ENCODE results near the gene ATP13A3.

Gene ATP13A3

DNA sequence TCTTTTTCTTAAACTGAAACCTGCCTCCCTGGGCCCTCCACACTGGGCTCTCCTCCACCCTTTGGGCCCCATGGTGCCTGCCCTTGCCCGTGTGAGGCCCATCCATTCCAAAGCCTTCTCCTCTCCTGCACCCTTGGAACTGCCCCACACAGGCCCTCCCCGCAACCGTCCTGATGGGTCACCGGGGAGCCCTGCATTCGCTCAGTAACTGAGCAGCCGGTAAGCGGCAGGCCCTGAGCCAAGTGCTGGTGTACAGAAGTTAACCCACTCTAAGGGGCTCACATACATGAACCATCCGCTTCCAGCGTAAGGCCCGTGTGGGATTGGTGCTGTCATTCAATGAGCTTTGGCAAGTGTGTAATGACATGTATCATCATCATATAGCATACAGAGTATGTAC, 111.9 kb downstream of the ATP13A3 start:
- no peak for DNase-seq (ENCODE audit: low read depth in 2 of 3, low spot score in 1 of 3)

DNA sequence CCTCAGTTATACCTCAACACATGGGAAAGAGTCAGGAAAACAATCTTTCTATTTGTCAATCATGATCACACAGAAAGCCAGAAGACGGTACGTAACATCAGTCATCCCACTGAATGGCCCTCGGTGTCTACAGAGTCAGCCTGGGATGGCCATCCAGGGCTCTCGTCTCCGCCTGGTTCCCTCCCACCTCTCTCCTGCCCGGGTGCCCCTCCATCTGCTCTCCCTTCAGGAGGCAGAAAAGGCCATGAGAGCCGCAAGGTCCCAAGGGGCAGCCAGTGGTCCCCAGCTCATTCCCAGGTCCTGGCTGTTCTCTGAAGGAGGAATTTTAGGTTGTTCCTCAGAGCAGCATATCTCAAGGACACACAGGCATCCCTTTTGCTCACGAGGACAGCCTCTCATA, 112.9 kb downstream of the ATP13A3 start:
- DNase-seq (ENCODE audit: low read depth in 2 of 3, low spot score in 1 of 3), result no peak

DNA sequence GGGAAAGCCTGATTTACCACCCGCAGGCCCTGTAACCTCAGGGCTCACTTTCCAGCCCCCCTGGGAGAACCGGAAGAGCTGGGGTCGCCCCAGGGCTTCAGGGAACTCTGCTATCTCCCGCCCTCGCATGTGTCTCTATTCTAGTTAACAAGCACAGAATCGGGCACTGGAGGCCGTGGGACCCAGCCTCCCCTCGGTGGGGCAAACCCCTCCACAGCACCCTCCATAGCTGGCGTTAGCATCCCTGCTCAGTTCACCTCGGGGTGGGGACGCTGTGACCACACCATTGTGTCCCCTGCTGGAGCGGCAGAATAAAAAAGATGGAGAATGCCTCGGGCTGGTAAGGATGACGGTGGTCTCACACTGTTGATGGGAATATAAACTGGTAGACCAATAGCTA, 113.8 kb downstream of the ATP13A3 start:
- DNase-seq (ENCODE audit: low read depth in 2 of 3, low spot score in 1 of 3), result no peak

DNA sequence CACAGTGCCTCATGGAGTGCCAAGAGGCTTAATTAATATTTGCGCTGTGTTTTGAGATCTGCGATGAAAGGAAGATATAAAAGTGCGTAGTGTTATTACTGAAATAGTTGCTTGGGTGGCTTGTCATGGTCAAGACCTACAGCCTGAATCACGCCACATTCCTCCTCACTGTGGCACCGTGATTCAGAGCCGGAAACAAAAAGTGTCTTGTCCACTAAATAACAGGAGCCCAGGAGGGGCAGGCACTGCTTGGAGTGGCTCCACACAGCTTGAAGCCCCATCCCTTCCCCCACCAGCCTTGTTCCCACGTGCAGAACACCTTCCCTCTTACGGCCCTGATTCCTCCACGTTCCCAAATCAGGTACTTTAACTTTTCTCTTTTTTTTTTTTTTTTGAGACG, 116.0 kb downstream of the ATP13A3 start:
- no peak for DNase-seq (ENCODE audit: low read depth in 2 of 3, low spot score in 1 of 3)

DNA sequence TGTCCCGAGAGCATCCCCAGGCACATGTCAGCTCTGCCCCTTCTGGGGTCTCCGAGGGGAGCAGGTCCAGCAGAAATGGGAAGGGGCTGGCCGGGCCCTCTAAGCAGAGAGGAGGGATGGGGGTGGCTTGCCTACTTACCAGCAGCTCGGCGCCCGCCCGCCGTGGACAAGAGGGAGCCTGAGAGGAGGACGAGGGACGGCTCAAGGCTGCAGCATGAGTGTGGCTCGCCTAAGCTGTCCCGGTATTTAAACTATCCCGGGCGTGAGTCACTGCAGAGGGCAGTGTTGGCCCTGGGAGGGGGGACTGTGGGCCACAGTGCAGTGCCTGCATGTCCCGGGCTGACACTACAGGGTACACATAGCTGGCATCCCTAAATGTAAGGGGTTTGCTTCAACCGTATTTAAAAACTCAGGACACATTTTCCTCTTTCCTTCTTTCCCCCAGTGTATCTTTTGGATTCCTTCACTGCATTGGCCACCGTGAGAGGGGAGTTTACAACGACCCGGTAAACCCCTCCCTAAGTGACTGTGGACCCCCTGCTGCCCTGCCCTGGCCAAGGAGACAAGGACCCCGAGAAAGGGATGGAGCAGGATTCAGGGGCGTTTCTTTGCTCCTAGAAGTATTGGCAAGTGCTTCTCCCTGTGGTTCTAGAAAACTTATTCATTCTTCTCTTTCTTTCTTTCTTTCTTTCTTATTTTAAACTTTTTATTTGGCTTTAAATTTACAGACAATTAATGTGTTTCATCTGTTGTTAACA, 117.1 kb downstream of the ATP13A3 start, which contains the start of gene LRRC15:
Gene LRRC15, minus strand, starts transcription at position 222 of the 758 bp plus-strand sequence. CDS start 8,700 bp downstream, outside the sequence.
- DNase-seq (ENCODE audit: low read depth in 2 of 3, low spot score in 1 of 3), result no peak

DNA sequence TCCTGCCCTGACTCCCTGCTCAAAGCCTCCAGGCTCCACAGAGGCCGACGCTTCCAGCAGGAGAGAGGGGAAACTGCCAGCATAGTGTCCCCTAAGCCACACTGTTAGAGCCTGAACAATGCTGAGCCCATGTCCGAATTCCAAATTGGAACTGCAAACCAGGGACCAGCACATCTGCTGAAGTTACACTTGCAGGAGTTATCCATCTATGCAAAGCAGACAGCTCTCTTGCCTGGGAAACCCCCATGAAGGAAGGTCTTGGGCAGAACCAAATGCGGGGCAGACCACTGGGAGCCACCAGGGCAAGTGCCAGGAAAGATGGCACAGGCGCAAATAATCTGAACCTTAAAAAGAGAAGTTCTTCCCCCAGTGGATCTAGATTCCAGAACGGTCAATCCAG, 117.9 kb downstream of the ATP13A3 start:
- no peak for DNase-seq (ENCODE audit: low read depth in 2 of 3, low spot score in 1 of 3)

DNA sequence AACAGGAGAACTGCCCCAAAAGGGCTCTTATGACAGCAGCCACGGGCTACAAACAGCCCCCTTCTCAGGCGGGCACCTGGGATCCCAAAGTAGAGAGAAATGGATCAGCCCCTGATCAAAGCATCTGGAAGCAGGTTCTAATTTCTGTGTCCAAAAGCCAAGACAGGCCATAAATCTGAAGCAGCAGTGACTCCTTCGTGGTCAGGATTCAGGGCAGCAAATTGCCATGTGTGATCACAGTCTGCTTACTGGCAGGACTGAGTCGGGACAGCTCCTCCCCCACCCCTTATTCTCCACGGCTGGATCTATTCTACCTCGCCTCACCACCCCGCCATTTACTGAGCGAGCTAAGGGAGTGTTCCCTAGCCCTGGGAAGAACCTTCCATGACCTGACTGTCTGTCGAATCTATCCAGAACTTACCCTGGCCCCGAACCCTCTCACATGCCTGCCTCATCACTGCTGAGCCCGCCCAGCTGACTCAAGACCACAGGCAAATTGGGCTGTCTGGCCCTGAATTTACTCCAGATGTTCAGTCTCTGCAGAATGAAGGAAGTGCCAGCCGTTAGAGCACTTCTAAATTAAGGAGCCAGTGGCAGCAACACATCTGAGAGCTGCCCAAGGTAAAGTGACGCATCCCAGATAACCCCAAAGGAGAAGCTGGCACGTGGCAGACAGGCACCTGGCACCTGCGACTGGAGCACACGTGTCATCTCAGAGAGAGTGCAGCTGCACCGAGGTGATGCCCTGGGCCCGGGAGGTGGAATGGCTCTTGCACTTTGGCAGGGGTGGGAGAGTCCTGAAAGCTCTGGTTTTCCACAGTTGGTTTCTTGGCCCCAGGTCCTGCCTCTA, 118.6 kb downstream of the ATP13A3 start:
- DNase-seq (ENCODE audit: low read depth in 2 of 3, low spot score in 1 of 3), result no peak

DNA sequence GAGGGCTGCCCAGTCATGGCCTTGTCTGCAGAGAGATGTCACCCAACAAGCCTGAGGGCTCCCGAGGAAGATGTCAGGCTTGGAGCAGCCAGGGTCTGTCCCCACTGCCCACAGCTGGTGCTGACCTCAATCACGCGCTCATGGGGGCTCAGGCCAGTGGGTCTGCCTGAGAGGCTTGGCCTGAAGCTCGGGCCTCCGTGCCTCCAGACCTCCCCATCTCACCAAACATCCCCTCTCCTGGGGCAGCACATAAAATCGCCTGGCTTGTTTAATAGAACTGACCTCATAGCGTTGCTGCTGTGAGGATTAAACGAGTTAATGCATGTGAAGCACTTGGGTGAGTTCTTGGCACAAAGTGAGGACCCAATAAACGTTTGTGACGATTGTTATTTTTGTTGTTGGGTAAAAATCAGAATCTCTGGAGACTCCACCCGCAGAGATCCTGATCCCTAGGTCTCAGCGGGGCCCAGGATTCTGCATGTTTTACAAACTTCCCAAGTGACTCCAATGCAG, 120.8 kb downstream of the ATP13A3 start:
- DNase-seq (ENCODE audit: low read depth in 2 of 3, low spot score in 1 of 3), result no peak

DNA sequence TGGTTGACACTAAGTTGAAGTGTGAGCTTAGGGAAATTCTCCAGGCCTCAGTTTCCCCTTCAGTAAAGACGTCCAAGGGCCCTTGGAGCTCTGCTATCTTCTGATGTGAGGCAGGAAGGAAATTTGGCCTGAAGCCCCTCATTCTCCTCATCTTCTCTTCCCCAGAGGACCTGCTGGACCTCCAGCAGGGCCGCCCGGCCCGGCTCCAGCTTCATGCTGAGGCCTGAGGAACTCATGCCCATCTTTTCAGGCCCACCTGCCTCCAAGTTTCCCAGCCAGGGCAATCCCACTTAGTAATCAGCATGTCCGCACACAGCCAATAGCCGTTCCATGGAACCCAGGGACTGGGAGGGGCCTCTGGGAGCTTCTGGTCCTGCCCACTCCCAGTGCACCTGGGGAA, 121.3 kb downstream of the ATP13A3 start:
- no peak for DNase-seq (ENCODE audit: low read depth in 2 of 3, low spot score in 1 of 3)

DNA sequence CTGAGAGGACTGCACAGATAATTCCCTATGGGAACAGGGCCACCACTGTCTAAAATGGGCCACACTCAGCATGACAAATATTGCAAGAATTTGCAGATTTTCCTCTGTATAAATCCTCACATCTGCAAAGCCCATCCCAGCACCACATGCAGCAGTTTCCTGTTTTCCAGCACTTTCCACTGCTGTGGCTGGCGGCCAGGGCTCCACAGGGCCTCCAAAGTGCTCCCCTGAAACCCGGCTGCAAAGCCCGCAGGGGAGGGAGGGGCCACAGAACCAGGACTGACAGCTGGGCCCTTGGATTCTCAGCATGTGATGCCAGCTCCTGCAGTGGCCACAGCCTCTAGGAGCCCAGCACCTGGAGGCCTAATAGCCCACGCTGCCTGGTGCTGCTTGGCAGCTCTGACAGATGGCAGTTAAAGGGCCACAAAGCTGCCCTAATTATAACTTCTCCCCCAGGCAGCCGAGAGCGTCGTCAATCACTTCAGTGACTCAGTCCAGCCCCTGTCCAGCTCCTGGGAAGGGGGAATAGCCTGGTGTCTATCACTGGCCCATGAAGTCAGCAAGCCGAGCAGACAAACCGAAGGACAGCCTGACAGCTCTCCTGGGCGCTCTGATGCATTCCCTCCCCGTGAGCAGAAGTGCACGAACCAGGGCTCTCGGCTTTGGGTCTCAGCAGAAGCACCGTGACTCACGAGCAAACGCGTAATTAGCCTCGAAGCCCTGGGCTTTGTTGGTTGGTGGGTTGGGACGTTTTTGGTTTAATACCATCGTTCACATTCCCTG, 122.0 kb downstream of the ATP13A3 start:
- no peak for DNase-seq (ENCODE audit: low read depth in 2 of 3, low spot score in 1 of 3)

DNA sequence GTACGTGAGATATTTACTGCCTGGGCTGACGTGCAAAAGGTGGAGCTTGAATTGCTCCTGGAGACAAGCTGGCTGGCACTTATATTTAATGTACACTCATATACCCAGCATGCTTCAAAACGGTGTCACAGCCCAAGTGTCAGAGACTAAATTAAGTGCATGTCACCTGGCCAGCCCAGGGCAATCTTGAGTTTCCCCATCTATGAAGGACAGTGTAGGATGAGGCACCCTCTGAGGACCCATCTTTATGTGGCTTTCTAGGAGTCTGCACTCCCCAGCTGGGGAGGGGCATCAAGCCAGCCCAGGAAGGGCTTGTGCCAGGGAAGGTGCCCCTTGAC, 122.5 kb downstream of the ATP13A3 start:
- DNase-seq (ENCODE audit: low read depth in 2 of 3, low spot score in 1 of 3), result no peak

DNA sequence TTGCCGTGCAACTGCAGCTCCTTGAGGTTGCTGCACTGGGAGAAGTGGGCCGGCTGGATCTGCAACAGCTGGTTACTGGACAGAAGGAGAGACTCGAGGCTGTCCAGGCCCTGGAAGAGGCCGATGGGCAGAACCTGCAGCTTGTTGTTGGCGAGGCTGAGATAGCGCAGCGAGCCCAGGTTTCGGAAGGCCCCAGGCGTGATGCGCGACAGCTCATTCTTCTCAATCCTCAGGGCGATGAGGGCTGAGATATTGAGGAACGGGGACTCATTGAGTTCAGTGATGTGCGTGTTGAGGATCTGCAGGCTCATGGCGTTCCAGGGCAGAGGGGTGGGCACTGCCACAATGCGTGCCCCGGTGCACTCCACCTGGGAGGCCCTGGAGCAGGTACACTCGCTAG, 126.2 kb downstream of the ATP13A3 start:
- DNase-seq (ENCODE audit: low read depth in 2 of 3, low spot score in 1 of 3), result no peak

DNA sequence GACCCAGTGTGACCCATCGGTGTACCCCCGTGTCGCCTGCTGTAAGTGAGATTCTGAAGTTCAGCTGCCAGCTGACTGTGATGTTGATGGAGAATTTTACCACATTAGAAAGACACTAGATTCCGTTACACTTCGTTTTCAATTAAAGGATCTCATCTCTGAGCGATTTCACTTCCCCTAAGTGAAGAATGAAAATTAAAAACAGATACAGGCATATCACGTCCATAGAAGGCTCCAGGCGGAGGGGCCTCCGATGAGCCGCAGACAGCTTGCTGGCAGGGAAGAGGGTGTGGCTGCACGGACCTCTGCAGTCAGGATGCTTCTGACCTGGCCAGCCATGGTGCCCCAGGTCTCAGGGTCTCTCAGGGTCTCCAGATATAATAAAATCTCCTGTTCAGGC, 129.1 kb downstream of the ATP13A3 start:
- no peak for DNase-seq (ENCODE audit: low read depth in 2 of 3, low spot score in 1 of 3)

DNA sequence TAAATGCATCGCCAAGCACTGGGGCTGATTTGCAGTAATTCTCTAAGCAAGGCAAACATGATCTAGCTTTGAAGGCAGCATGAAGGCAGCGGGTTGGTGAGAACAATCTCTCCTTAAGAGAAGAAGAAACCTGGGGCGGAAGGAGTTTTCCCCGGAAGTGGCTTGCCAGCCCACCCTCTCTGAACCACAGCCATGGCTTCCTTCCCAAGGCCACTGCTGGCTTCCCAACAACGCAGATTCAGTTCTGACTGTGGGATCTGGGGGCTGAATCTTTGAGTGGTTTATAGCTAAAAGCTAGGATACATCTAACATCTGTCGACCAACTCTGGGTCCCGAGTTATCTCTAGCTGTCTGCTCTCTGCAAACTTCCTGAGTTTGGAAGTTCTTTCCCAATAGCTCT, 131.4 kb downstream of the ATP13A3 start:
- no peak for DNase-seq (ENCODE audit: low read depth in 2 of 3, low spot score in 1 of 3)

DNA sequence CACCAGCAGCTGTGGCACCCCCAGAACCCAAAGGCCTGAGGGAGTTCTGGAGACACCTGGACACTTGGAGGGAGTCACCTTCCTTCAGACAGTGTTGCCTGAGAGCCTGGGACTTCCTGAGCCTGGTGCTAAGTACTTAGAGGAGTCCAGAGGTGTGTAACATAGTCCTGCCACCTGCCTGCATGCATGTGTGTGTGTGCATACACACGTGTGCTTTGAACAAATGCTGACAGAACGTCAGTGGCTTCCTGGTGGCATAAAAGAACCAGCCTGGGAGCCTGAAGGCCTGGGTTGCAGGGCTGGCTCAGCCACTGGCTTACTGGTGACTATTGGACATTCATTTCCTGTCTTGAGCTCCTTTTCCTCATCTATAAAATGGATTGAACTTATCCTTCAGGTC, 132.5 kb downstream of the ATP13A3 start:
- no peak for DNase-seq (ENCODE audit: low read depth in 2 of 3, low spot score in 1 of 3)
